H1 (cell line): ENCODE results near the gene RBBP5. TPM values are rescaled to one million over a fixed set of nuclear protein-coding genes. Genes with fewer than 3 reads are reported as not detected.

ENCODE experiments used
- CTCF ChIA-PET: fragments of 300-600 bp; sonication (Branson Sonifier 250); formaldehyde crosslinking; loops from one replicate; lab custom pipeline; 2021; ENCODE audit not compliant: partially characterized antibody; lab: Charles Lee
- POLR2A ChIA-PET: fragments of 300-600 bp; sonication (Branson Sonifier 250); formaldehyde crosslinking; loops from one replicate; lab custom pipeline; 2021; ENCODE audit warnings: inconsistent platforms; ENCODE audit not compliant: partially characterized antibody; lab: Charles Lee
- DNase-seq, 2 experiments: peaks; one replicate each; pipeline versions ENCODE4 v3.0.0 to v3.0.0-alpha.2; 2010 to 2022; ENCODE audit warnings: low spot score in 2 of 2, low read depth in 1 of 2, mixed read lengths in 1 of 2
- FAIRE-seq: peaks from 2 replicates; lab custom pipeline; 2011; peaks lifted over from hg19 to GRCh38; lab: Jason Lieb, UNC
- H2AFZ ChIP-seq: 2 replicates; pipeline ENCODE4 v1.8.1; 2012; ENCODE audit warnings: low read length, inconsistent platforms
- H2AK5ac ChIP-seq: 2 replicates; pipeline ENCODE4 v1.6.1; 2013; ENCODE audit warnings: low read depth, low read length
- H2BK120ac ChIP-seq: replicated peaks from 2 replicates; pipeline ENCODE3; 2013; ENCODE audit warnings: low read depth, low read length, inconsistent platforms
- H2BK12ac ChIP-seq: 2 replicates; pipeline ENCODE4 v1.6.1; 2013; ENCODE audit warnings: low read depth, low read length
- H2BK15ac ChIP-seq: 2 replicates; pipeline ENCODE4 v1.6.1; 2013; ENCODE audit warnings: low read length
- H2BK20ac ChIP-seq: 2 replicates; pipeline ENCODE4 v1.6.1; 2013; ENCODE audit warnings: low read length
- H2BK5ac ChIP-seq: 2 replicates; pipeline ENCODE4 v1.6.1; 2013; ENCODE audit warnings: low read depth, low read length
- H3K14ac ChIP-seq: 2 replicates; pipeline ENCODE4 v1.6.1; 2013; ENCODE audit warnings: inconsistent platforms; ENCODE audit not compliant: insufficient read length
- H3K18ac ChIP-seq: 2 replicates; pipeline ENCODE4 v1.6.1; 2013; ENCODE audit warnings: low read length; ENCODE audit errors: extremely low read depth
- H3K23ac ChIP-seq: 2 replicates; pipeline ENCODE4 v1.6.1; 2013; ENCODE audit warnings: inconsistent platforms; ENCODE audit not compliant: insufficient read length
- H3K23me2 ChIP-seq: 2 replicates; pipeline ENCODE4 v1.6.1; 2013; ENCODE audit warnings: low read depth, low read length
- H3K27ac ChIP-seq: 2 replicates; pipeline ENCODE4 v1.6.1; 2011; ENCODE audit warnings: low read depth, low read length, inconsistent platforms
- H3K27me3 ChIP-seq, 4 experiments: replicated peaks in 1 of 4; 1 replicate in 1 of 4; 2 replicates in 3 of 4; pipeline versions ENCODE4 v1.6.1 to v1.8.1; 2011 to 2013; ENCODE audit warnings: low read length in 3 of 4, mild to moderate bottlenecking in 3 of 4, inconsistent platforms in 2 of 4, mixed read lengths in 2 of 4, moderate library complexity in 1 of 4; ENCODE audit not compliant: control insufficient read depth in 3 of 4, insufficient read depth in 3 of 4; ENCODE audit errors: extremely low read depth in 1 of 4
- H3K36me3 ChIP-seq, 4 experiments: 2 replicates each; pipeline versions ENCODE4 v1.6.1 to v1.8.1; 2011 to 2013; ENCODE audit warnings: mild to moderate bottlenecking in 4 of 4, low read length in 3 of 4, moderate library complexity in 2 of 4, control low read depth in 1 of 4, inconsistent platforms in 1 of 4; ENCODE audit not compliant: insufficient read depth in 4 of 4, control insufficient read depth in 2 of 4
- H3K4ac ChIP-seq: replicated peaks from 2 replicates; pipeline ENCODE3; 2013; ENCODE audit warnings: low read length, low read depth, mixed read lengths, inconsistent platforms; ENCODE audit not compliant: insufficient read length
- H3K4me1 ChIP-seq, 4 experiments: replicated peaks in 1 of 4; 1 replicate in 1 of 4; 2 replicates in 3 of 4; pipeline versions ENCODE4 v1.6.1 to v1.8.1; 2011 to 2013; ENCODE audit warnings: low read length in 3 of 4, inconsistent platforms in 2 of 4, mixed read lengths in 1 of 4; ENCODE audit not compliant: insufficient read depth in 4 of 4, control insufficient read depth in 3 of 4
- H3K4me2 ChIP-seq, 2 experiments: 2 replicates each; pipeline versions ENCODE4 v1.6.1 to v1.8.1; 2011 to 2013; ENCODE audit warnings: low read depth in 2 of 2, low read length in 2 of 2, control low read depth in 1 of 2, inconsistent platforms in 1 of 2, mild to moderate bottlenecking in 1 of 2; ENCODE audit not compliant: insufficient read depth in 1 of 2
- H3K4me3 ChIP-seq, 4 experiments: fragments of 200-600, 300-600 bp in 1 of 4; sonication (generic), shearing (Covaris generic), sonication (Bioruptor Twin) in 1 of 4; 2 replicates each; pipeline versions ENCODE4 v1.5.1 to v1.8.1; 2011 to 2016; ENCODE audit warnings: low read length in 4 of 4, low read depth in 3 of 4, control low read depth in 2 of 4, inconsistent platforms in 2 of 4, mild to moderate bottlenecking in 2 of 4, mixed read lengths in 1 of 4, moderate library complexity in 1 of 4; ENCODE audit not compliant: insufficient read depth in 2 of 4; ENCODE audit errors: extremely low read depth in 1 of 4
- H3K56ac ChIP-seq: replicated peaks from 2 replicates; pipeline ENCODE3; 2013; ENCODE audit warnings: low read depth, mild to moderate bottlenecking, mixed read lengths, low read length, inconsistent platforms; ENCODE audit not compliant: insufficient read length
- H3K79me1 ChIP-seq: 2 replicates; pipeline ENCODE4 v1.6.1; 2013; ENCODE audit warnings: low read depth, low read length, control low read depth
- H3K79me2 ChIP-seq, 2 experiments: 2 replicates each; pipeline versions ENCODE4 v1.6.1 to v1.8.1; 2012 to 2013; ENCODE audit warnings: low read length in 2 of 2, mild to moderate bottlenecking in 2 of 2, inconsistent platforms in 1 of 2; ENCODE audit not compliant: insufficient read depth in 2 of 2, control insufficient read depth in 1 of 2
- H3K9ac ChIP-seq, 4 experiments: replicated peaks in 1 of 4; 1 replicate in 1 of 4; 2 replicates in 3 of 4; pipeline versions ENCODE4 v1.6.1 to v1.8.1; 2011 to 2013; ENCODE audit warnings: low read depth in 3 of 4, low read length in 3 of 4, control low read depth in 2 of 4, mild to moderate bottlenecking in 2 of 4, moderate library complexity in 2 of 4, inconsistent platforms in 1 of 4; ENCODE audit errors: extremely low read depth in 1 of 4
- H3K9me3 ChIP-seq, 2 experiments: 2 replicates each; pipeline versions ENCODE4 v1.6.1 to v1.8.1; 2012 to 2013; ENCODE audit warnings: mild to moderate bottlenecking in 2 of 2, moderate library complexity in 2 of 2, control low read depth in 1 of 2, inconsistent platforms in 1 of 2, low read depth in 1 of 2, low read length in 1 of 2, mixed read lengths in 1 of 2; ENCODE audit not compliant: insufficient read depth in 2 of 2
- H4K20me1 ChIP-seq, 2 experiments: replicated peaks in 1 of 2; 2 replicates each; pipeline versions ENCODE3 to v1.8.1; 2011 to 2013; ENCODE audit warnings: inconsistent platforms in 2 of 2, low read length in 2 of 2, mild to moderate bottlenecking in 1 of 2; ENCODE audit not compliant: insufficient read depth in 2 of 2, control insufficient read depth in 1 of 2
- H4K5ac ChIP-seq: 2 replicates; pipeline ENCODE4 v1.6.1; 2013; ENCODE audit warnings: low read length, low read depth, mixed read lengths, inconsistent platforms; ENCODE audit not compliant: insufficient read length
- H4K8ac ChIP-seq: 2 replicates; pipeline ENCODE4 v1.8.0; 2013; ENCODE audit warnings: mild to moderate bottlenecking, moderate library complexity, low read length, inconsistent platforms; ENCODE audit not compliant: insufficient read depth; ENCODE audit errors: extremely low read depth
- H4K91ac ChIP-seq: replicated peaks from 2 replicates; pipeline ENCODE3; 2013; ENCODE audit warnings: low read length, mixed read lengths, inconsistent platforms; ENCODE audit not compliant: insufficient read length
- FOSL1 ChIP-seq: IDR thresholded peaks from 2 replicates; pipeline ENCODE4 v1.6.1; 2011; ENCODE audit warnings: mild to moderate bottlenecking, low read depth, low read length, moderate library complexity; ENCODE audit not compliant: insufficient read depth
- SP2 ChIP-seq: IDR thresholded peaks from 2 replicates; pipeline ENCODE4 v1.6.1; 2012; ENCODE audit warnings: mild to moderate bottlenecking, low read length, inconsistent platforms
- WGBS, 2 experiments: shearing (Covaris generic) in 1 of 2; methylation state at CpG; one replicate each; pipeline versions ENCODE4 v1.1.6 to v1.1.7; 2013 to 2015; ENCODE audit warnings: low lambda C conversion rate in 2 of 2, mixed read lengths in 2 of 2, inconsistent platforms in 1 of 2, low coverage in 1 of 2, missing lambda C conversion rate in 1 of 2; ENCODE audit not compliant: insufficient replicate concordance in 2 of 2, insufficient coverage in 1 of 2, insufficient read length in 1 of 2; ENCODE audit errors: extremely low coverage in 1 of 2, missing lambda C conversion rate in 1 of 2; 5-methylcytosine and 5-hydroxymethylcytosine counted together
- polyA plus RNA-seq, 7 experiments: library from polyadenylated mRNA; depleted of rRNA in 3 of 7; stranded (reverse) in 5 of 7; unstranded in 2 of 7; fragments of >200 nt in 5 of 7; fragments of 200-250 nt in 2 of 7; gene quantifications; 1 replicate in 5 of 7; 2 replicates in 1 of 7; 4 replicates in 1 of 7; pipeline versions ENCODE4 v1.2.1 to v1.2.3, GENCODE V29; 2011 to 2013; ENCODE audit warnings: missing spikeins in 2 of 7, mixed read lengths in 2 of 7
- total RNA-seq: library from RNA; stranded (reverse); fragmentation: NEBNext Ultra II Directional; extraction: Animal tissue kit (Norgen Biotek cat#: 25700); gene quantifications from 2 replicates; pipeline ENCODE4 v1.2.1, GENCODE V29; 2021

Gene RBBP5
- total and polyA plus RNA-seq, 2 of the 8 experiments (the other 6 are each of a cell fraction or from before 2014, with no cell fraction given), result 6.7 to 21.5 TPM

DNA sequence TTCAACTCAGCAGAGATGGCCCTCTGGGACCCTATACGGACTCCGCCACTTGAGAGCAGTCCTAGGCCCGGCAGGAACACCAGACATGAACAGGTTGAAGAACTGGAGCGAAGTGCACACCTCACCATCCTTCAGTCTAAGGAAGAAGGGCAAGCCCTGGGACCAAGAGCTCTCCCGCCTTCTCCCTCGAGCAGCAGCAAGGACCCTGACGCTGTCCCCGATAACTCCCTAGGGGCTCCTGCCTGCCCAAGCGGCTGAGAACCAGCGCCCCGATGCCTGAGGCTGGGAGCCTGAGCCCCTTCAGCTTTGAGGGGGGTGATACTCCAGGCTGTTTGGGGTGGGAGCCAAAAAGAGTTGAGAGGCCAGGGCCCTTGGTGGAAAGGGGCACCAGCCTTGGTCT, 47.7 kb downstream of the RBBP5 start:
- H2AFZ ChIP-seq, result no peak overlapping the region
- no peaks in the 10 kb centered on the region for H3K9me3 ChIP-seq
- no peaks in the 10 kb centered on the region for H3K23me2 ChIP-seq
- no peaks in the 10 kb centered on the region for H3K36me3 ChIP-seq
- H2BK12ac ChIP-seq, result no peak overlapping the region
- H2BK15ac ChIP-seq, result no peak overlapping the region
- no peak overlapping the region for H3K56ac ChIP-seq
- H3K4me2 ChIP-seq, result no peak overlapping the region
- no peak overlapping the region for H2AK5ac ChIP-seq
- no peaks in the 10 kb centered on the region for H3K79me2 ChIP-seq
- no peak overlapping the region for H3K14ac ChIP-seq
- no peak overlapping the region; a peak in 1 of 7 replicates for H3K9ac ChIP-seq
- H3K27me3 ChIP-seq, result no peaks in the 10 kb centered on the region
- no peaks in the 10 kb centered on the region for H3K4me1 ChIP-seq
- H2BK120ac ChIP-seq, result no peak overlapping the region
- no peak overlapping the region for H2BK20ac ChIP-seq
- FAIRE-seq, result no peak
- no peaks in the 10 kb centered on the region for H4K20me1 ChIP-seq
- no peak overlapping the region for H3K18ac ChIP-seq
- H4K5ac ChIP-seq, result no peak overlapping the region
- no peak overlapping the region for H2BK5ac ChIP-seq
- 98% methylated on average over 10 of the region's 11 CpGs; no CpG with 5 or more reads in 1 of the 2 experiments for WGBS, 2 experiments
- H3K4me3 ChIP-seq, result no peak overlapping the region
- H3K23ac ChIP-seq, result no peak overlapping the region
- ChIA-PET CTCF (interaction anchor here (0.7 to 38.9 kb wide), 9 partner anchors 11 to 283 kb away, joined by 3 to 1336 read pairs (median 4); partner anchors contain the start of gene RBBP5), POLR2A (interaction anchor here (0.6 to 1.3 kb wide), 2 partner anchors 8 to 76 kb away, joined by 3 read pairs; no protein-coding TSS in a partner anchor)
- no peak overlapping the region for H3K27ac ChIP-seq
- H3K4ac ChIP-seq, result no peak overlapping the region
- no peak for DNase-seq
- H4K91ac ChIP-seq, result no peak overlapping the region
- no peak overlapping the region for H4K8ac ChIP-seq
- no peaks in the 10 kb centered on the region for H3K79me1 ChIP-seq
- TF ChIP-seq SP2 (no peak), FOSL1 (no peak)
